PFSK-1 (cell line): ENCODE results near the gene SCP2D1.

ENCODE experiments used
- FOXP2 ChIP-seq: optimal IDR thresholded peaks from 2 replicates; pipeline ENCODE3; 2011; ENCODE audit warnings: borderline replicate concordance, control low read depth, inconsistent platforms; ENCODE audit not compliant: insufficient read depth; ENCODE audit errors: extremely low read length, extremely low read depth
- POLR2AphosphoS5 ChIP-seq: IDR thresholded peaks from 2 replicates; pipeline ENCODE4 v1.6.1; 2012; ENCODE audit warnings: low read depth, mild to moderate bottlenecking, control low read depth, low read length, moderate library complexity
- REST ChIP-seq, 2 experiments: IDR thresholded peaks; 2 replicates each; pipeline versions ENCODE4 v1.6.1 to v1.8.0; 2011 to 2012; ENCODE audit warnings: low read depth in 2 of 2, low read length in 2 of 2, control low read depth in 1 of 2, inconsistent platforms in 1 of 2, mild to moderate bottlenecking in 1 of 2, moderate library complexity in 1 of 2; ENCODE audit not compliant: insufficient read depth in 1 of 2
- SIN3A ChIP-seq: IDR thresholded peaks from 2 replicates; pipeline ENCODE4 v1.6.1; 2012; ENCODE audit warnings: mild to moderate bottlenecking, low read length, moderate library complexity, borderline replicate concordance; ENCODE audit not compliant: insufficient read depth
- TAF1 ChIP-seq: IDR thresholded peaks from 2 replicates; pipeline ENCODE4 v1.6.1; 2012; ENCODE audit warnings: low read length, control low read depth, borderline replicate concordance; ENCODE audit not compliant: insufficient read depth

SCP2D1 gene

GRCh38 chr20:18801516-18801915, 12.1 kb upstream of the SCP2D1 start:
- TF ChIP-seq POLR2AphosphoS5: no peak
- TF ChIP-seq SIN3A: no peak
- no peak for TF ChIP-seq FOXP2
- no peak for TF ChIP-seq REST (IDR thresholded peaks at IDR 0.05; ENCODE audit: insufficient read depth in 1 of 2, low read depth in 2 of 2, low read length in 2 of 2)
- no peak for TF ChIP-seq TAF1

- TF ChIP-seq REST (IDR thresholded peaks at IDR 0.05; ENCODE audit: insufficient read depth in 1 of 2, low read depth in 2 of 2, low read length in 2 of 2): no peak
- TF ChIP-seq SIN3A: no peak
- no peak for TF ChIP-seq FOXP2
- TF ChIP-seq POLR2AphosphoS5: no peak
- TF ChIP-seq TAF1: no peak
Measured at GRCh38 chr20:18802012-18802634, 11.5 kb upstream of the SCP2D1 start.

GRCh38 chr20:18805881-18806280, 7.7 kb upstream of the SCP2D1 start:
- no peak for TF ChIP-seq FOXP2
- TF ChIP-seq REST (IDR thresholded peaks at IDR 0.05; ENCODE audit: insufficient read depth in 1 of 2, low read depth in 2 of 2, low read length in 2 of 2): no peak
- no peak for TF ChIP-seq TAF1
- no peak for TF ChIP-seq POLR2AphosphoS5
- TF ChIP-seq SIN3A: no peak

- TF ChIP-seq TAF1: no peak
- TF ChIP-seq POLR2AphosphoS5: no peak
- TF ChIP-seq SIN3A: no peak
- TF ChIP-seq FOXP2: no peak
Measured at GRCh38 chr20:18808712-18809111, 4.9 kb upstream of the SCP2D1 start.

- TF ChIP-seq SIN3A: no peak
- TF ChIP-seq POLR2AphosphoS5: no peak
- no peak for TF ChIP-seq TAF1
- TF ChIP-seq FOXP2: no peak
- no peak for TF ChIP-seq REST (IDR thresholded peaks at IDR 0.05; ENCODE audit: insufficient read depth in 1 of 2, low read depth in 2 of 2, low read length in 2 of 2)
Measured at GRCh38 chr20:18811186-18811585, 2.4 kb upstream of the SCP2D1 start.
